Measurements from ENCODE around the gene FFAR1. TPM values are rescaled to one million over a fixed set of nuclear protein-coding genes. Genes with fewer than 3 reads are reported as not detected.

FFAR1 gene
- total and polyA plus RNA-seq, 2 donors (not counting 1 experiment from before 2014, with no cell fraction given), result not detected

GRCh38 chr19:35348911-35349611 is 1.4 kb downstream of the FFAR1 start:
- no peak for DNase-seq (ENCODE audit: low read depth in 2 of 2)
- Histone ChIP-seq H3K27ac (ENCODE audit: insufficient read depth, low read length) (no peak overlapping the region), H3K9ac (ENCODE audit: insufficient read depth, low read length) (no peak overlapping the region), H3K4me2 (ENCODE audit: extremely low read depth, insufficient read depth, low read length) (no peak overlapping the region), H3K79me2 (ENCODE audit: control insufficient read depth, insufficient read depth, low read length) (no peaks in the 10 kb centered on the region), H3K27me3 (ENCODE audit: control insufficient read depth, insufficient read depth, low read length) (no peaks in the 10 kb centered on the region), H4K20me1 (ENCODE audit: control insufficient read depth, extremely low read depth, insufficient read depth, low read length) (no peaks in the 10 kb centered on the region), H3K4me1 (ENCODE audit: control insufficient read depth, extremely low read depth, insufficient read depth, low read length) (no peaks in the 10 kb centered on the region), H3K36me3 (ENCODE audit: control insufficient read depth, insufficient read depth, low read length) (no peaks in the 10 kb centered on the region), H3K9me3 (ENCODE audit: control insufficient read depth, insufficient read depth, low read depth, low read length) (no peaks in the 10 kb centered on the region), H2AFZ (ENCODE audit: low read length) (no peak overlapping the region), H3K4me3 (replicated peaks in 1 of 4; ENCODE audit: control extremely low read depth in 1 of 4, insufficient read depth in 1 of 4, low read depth in 3 of 4, low read length in 4 of 4) (no peak overlapping the region)
- no peak for TF ChIP-seq EZH2 (IDR thresholded peaks at IDR 0.05; ENCODE audit: low read length, missing control alignments)
- TF ChIP-seq CTCF (conservative IDR thresholded peaks at IDR 0.05 in 1 of 2, IDR thresholded peaks at IDR 0.05 in 1 of 2; ENCODE audit: low read depth in 1 of 2, low read length in 2 of 2), result no peak

- H3K79me2 ChIP-seq (ENCODE audit: control insufficient read depth, insufficient read depth, low read length), result no peaks in the 10 kb centered on the region
- H3K4me2 ChIP-seq (ENCODE audit: extremely low read depth, insufficient read depth, low read length), result no peak overlapping the region
- TF ChIP-seq CTCF (conservative IDR thresholded peaks at IDR 0.05 in 1 of 2, IDR thresholded peaks at IDR 0.05 in 1 of 2; ENCODE audit: low read depth in 1 of 2, low read length in 2 of 2) (no peak), EZH2 (IDR thresholded peaks at IDR 0.05; ENCODE audit: low read length, missing control alignments) (no peak)
- H3K4me1 ChIP-seq (ENCODE audit: control insufficient read depth, extremely low read depth, insufficient read depth, low read length), result no peaks in the 10 kb centered on the region
- no peak overlapping the region for H3K27ac ChIP-seq (ENCODE audit: insufficient read depth, low read length)
- H3K36me3 ChIP-seq (ENCODE audit: control insufficient read depth, insufficient read depth, low read length), result no peaks in the 10 kb centered on the region
- H3K9ac ChIP-seq (ENCODE audit: insufficient read depth, low read length), result no peak overlapping the region
- no peaks in the 10 kb centered on the region for H3K9me3 ChIP-seq (ENCODE audit: control insufficient read depth, insufficient read depth, low read depth, low read length)
- H3K27me3 ChIP-seq (ENCODE audit: control insufficient read depth, insufficient read depth, low read length), result no peaks in the 10 kb centered on the region
- no peaks in the 10 kb centered on the region for H4K20me1 ChIP-seq (ENCODE audit: control insufficient read depth, extremely low read depth, insufficient read depth, low read length)
- no peak overlapping the region for H2AFZ ChIP-seq (ENCODE audit: low read length)
- H3K4me3 ChIP-seq (replicated peaks in 1 of 4; ENCODE audit: control extremely low read depth in 1 of 4, insufficient read depth in 1 of 4, low read depth in 3 of 4, low read length in 4 of 4), result no peak overlapping the region
- DNase-seq (ENCODE audit: low read depth in 2 of 2), result no peak
Measured at GRCh38 chr19:35349614-35350521, 2.2 kb downstream of the FFAR1 start.

DNA sequence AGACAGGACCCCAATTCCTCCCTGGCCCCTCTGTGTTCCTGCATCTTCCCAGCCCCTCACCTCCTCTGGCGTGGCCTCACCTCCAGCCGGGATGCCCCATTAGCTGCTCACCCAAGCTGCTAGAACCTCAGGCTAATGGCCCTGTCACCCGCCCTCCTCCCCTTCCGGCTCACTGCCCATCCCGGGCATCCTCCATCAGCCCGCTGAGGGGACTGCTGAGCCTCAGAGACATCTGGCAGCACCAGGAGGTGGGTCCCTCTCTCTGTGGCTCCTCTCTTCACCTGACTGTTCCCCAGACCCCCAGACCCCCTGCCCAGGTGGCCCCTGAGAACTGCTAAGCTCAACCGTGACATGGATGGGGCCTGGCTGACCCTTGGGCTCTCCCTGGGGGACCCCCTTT is 2.9 kb downstream of the FFAR1 start:
- Histone ChIP-seq H3K27me3 (ENCODE audit: control insufficient read depth, insufficient read depth, low read length) (no peaks in the 10 kb centered on the region), H3K4me3 (replicated peaks in 1 of 4; ENCODE audit: control extremely low read depth in 1 of 4, insufficient read depth in 1 of 4, low read depth in 3 of 4, low read length in 4 of 4) (no peak overlapping the region), H3K36me3 (ENCODE audit: control insufficient read depth, insufficient read depth, low read length) (no peaks in the 10 kb centered on the region), H3K4me2 (ENCODE audit: extremely low read depth, insufficient read depth, low read length) (no peak overlapping the region), H3K27ac (ENCODE audit: insufficient read depth, low read length) (no peak overlapping the region), H3K79me2 (ENCODE audit: control insufficient read depth, insufficient read depth, low read length) (no peaks in the 10 kb centered on the region), H2AFZ (ENCODE audit: low read length) (no peak overlapping the region), H3K9me3 (ENCODE audit: control insufficient read depth, insufficient read depth, low read depth, low read length) (no peaks in the 10 kb centered on the region), H3K4me1 (ENCODE audit: control insufficient read depth, extremely low read depth, insufficient read depth, low read length) (no peaks in the 10 kb centered on the region), H4K20me1 (ENCODE audit: control insufficient read depth, extremely low read depth, insufficient read depth, low read length) (no peaks in the 10 kb centered on the region), H3K9ac (ENCODE audit: insufficient read depth, low read length) (no peak overlapping the region)
- TF ChIP-seq EZH2 (IDR thresholded peaks at IDR 0.05; ENCODE audit: low read length, missing control alignments), result no peak
- no peak for TF ChIP-seq CTCF (conservative IDR thresholded peaks at IDR 0.05 in 1 of 2, IDR thresholded peaks at IDR 0.05 in 1 of 2; ENCODE audit: low read depth in 1 of 2, low read length in 2 of 2)
- no peak for DNase-seq (ENCODE audit: low read depth in 2 of 2)

Data from fibroblast of lung (primary cell).